GM19467 (cell line): Measurements from ENCODE around the gene LYST.

ENCODE experiments used
- ATAC-seq: cut with Tn5 transposase; IDR thresholded peaks from one replicate; pipeline ENCODE4 v1.9.1; 2021; ENCODE audit warnings: mild to moderate bottlenecking, moderate library complexity; ENCODE audit not compliant: unreplicated experiment

LYST gene

DNA sequence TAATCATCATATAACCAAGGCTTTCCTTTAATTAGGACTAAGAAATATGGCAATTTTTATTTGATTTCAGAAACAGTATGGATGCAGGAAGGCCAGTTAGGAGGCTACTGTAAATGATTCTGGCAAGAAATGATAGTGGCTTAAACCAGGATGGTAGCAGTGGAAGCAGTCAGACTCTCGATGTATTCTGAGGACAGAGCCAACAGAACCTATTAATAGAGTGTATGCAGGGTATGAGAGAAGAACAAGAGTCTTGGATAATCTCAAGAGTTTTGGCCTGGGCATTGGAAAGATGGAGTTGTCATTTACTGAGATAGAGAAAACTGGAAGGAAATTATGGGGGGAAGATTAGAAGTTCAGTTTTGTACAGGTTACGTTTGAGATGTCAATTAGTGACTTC lies 143.8 kb downstream of the LYST start:
- no peak for ATAC-seq

DNA sequence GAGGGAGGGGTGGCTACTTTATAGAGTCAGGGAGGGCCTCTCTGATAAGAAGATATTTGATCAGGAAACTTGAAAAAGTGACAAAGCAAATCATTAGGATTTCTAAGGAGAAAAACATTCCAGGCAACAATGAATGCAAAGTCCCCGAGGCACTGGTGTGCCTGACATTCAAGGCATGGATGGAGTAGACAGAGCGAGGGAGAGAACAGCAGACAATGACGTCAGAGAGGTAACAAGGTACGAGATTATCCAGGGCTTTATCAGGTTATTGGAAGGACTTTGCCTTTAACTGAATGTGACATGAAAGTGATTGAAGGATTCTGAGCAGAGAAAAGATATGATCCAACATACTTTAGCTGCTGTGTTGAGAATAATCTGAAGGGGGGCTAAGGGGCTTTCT lies 144.7 kb downstream of the LYST start:
- ATAC-seq = no peak

DNA sequence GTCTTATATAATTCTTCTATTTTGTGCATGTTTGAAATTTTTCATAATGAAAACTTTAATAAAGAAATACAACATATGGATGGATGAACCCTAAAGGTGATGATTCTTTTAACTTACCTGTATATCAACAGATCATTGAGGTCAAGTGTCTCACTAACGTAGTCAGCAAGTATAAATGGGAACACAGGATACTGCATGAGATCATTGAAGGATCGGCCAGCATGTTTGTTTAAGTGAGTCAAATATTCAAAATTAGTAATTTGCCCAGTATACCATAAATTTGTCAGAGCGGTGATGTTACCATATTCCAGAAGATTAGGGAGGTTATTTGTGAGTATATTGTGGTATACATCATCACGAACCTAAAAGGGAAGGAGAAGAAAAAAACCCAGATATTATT lies 146.2 kb downstream of the LYST start:
- ATAC-seq = no peak

DNA sequence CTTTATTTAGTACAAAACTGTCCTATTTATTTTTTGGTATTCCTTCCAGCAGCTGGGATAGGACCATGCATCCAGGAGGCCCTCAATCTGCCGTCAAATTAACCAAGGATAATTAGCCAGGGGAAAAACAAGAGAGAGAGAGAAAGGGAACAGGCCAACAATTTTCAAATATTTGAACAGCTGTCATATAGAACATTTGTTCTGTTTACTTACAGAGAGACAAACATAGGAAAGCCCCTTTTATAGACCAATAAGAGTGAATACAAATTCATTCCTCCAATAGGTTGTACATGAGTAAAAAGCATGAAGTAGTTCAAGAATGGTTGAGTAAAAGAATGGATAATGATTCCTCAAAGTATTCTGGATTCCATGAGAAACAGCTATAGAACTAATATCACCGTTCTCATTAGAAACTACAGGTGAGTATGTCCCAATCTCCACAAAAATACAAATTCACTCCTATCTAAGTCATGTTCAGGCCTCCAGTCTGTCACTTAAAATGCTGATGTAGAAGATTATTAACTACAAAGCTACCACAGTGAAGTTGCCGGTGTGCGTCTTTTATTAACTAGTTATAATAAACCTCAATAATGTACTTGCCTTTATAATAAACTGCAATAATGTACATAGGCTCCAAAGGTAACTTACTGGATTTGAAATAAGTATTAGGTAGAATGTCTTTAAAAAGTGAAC lies 152.4 kb downstream of the LYST start:
- no peak for ATAC-seq

DNA sequence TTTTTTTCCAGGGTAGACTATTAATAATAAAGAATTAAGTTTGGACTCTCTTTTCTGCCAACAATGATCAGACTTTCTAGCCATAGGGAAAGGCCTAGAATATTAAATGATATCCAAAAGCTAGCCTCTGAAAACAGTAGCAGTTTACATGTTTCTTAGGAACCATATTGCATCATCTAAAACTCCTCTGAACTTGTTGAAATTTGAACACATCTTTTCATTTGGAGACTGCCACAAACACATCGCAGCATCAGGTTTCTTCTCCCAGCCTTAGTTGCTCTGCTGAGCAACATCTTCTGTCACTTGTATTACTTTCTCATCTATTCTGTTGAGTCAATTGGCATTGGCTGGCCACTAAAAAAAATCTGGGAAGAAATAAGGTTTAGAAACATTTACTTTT lies 153.9 kb downstream of the LYST start:
- no peak for ATAC-seq

DNA sequence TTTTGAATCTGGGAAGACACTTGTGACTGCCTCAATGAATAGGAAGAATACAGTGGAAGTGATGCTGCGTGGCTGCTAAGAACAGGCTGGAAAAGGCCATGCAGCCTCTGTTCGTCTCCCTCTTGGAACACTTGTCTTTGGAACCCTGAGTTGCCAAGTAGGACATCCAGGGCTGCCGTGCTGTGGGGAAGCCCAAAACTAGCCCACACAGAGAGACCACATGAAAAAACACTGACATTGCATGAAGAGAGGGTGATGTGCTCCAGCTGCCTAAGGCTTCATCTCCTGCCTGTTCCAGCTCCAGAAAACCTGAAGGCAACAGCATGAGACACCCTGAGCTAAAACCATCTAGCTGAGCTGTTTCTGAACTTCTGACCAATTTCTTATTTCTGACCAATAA lies 156.0 kb downstream of the LYST start:
- ATAC-seq = no peak

DNA sequence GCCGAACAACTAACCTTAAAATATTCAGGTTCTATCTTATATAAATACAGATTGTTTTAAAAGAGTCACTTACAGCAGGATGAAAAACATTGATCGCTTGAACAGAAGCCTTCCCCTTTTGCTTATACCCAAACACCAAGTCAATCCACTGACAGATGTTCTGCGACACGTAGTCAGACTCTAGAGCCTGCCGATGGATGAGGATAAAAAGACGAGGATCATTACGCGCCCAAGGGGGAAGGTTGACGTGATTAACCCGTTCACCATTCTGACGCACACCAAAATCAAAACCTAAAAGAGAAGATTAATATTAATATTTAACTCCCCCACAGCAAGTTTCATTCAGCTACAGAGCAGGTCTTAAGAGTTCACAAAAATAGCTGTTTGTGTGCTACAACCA lies 157.7 kb downstream of the LYST start:
- ATAC-seq = no peak

DNA sequence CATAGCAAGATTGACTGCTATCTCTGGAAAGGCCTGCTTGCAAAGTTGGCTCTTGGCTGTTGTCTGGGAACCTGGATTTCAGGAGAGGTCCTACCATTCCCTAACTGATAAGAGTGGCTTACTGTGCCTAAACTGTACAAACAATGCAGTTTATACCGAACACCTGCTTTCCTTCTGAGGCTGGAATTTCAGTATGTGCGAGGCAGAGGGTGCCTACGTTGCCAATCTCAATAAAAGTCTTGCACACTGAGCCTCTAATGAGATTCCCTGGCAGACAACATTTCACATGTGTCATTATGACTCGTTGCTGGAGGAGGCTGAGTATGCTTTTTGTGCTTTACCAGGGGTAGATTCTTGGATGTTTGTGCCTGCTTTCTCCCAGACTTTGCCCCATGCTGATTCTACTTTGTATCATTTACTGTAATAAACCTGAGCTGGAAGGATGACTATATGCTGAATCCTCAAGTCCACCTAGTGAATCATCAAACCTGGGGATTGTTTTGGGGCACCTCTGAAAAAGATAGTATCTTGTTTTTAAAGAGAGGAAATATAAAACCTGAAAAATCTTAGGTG lies 158.2 kb downstream of the LYST start:
- ATAC-seq = no peak

DNA sequence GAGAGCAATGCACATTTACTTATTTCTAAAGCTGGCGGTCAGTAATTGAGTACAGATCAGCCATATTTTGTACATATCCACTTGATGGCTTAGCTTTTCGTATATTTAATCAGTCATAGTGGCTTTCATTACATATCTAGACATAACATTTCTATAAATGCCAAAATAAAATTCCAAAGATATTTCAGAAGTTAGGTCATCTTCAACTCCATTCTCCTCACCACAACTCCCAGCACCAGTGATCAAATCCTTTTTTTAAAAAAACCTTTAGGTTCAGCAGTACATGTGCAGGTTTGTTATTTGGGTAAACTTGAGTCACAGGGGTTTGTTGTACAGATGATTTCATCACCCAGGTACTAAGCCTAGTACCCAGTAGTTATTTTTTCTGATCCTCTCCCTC lies 163.2 kb downstream of the LYST start:
- ATAC-seq = no peak

DNA sequence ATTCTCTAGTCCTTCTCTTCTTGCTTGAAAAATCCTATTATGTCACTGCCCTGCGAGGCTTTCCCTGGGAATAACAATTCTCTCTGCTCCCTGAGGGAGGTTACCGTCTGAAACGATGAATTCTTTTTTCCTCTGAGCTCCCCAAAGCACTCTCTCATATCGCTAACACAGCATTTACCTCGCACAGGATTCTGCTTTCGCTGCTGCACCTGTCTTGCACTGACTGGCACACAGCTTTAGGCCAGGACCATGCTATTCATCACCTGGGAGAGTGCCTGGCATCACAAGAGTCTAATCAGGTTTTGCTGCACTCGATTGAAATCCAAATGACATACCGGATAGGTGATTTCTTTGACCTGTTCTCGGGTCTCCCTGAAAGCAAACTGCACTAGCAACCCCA lies 164.3 kb downstream of the LYST start:
- ATAC-seq = no peak

DNA sequence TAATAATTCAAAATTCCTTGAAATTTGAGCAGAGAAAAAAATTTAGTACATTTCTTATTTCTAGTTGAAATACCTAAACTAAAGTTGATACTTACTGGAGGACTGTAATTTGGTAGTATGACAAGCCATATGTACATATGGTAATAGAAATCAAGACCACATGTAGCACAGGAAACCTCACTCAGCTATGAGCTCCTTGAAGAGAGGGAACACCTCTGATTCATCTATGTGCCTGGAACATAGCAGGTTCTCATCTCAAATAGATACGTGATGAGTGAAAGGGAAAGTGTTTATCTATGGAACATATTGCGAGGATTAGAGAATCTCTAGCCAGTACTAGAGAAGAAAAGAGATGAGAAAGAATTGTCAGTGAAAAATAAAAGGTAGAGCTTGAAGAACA lies 169.2 kb downstream of the LYST start:
- no peak for ATAC-seq

DNA sequence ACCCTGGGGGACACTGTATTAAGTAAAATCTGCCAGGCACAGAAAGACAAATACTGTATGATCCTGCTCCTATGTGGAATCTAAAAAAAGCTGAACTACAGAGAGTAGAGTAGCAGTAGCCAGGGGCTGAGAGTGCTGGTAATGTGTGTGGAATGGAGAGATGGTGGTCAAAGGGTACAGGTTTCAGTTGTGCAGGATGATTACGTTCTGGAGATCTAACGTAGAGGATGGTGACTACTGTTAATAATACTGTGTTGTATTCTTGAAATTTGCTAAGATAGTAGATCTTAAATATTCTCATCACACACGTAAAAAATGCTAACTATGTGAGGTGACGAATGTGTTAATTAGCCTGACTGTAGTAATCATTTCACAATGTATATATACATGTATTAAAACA lies 177.3 kb downstream of the LYST start:
- ATAC-seq = no peak

DNA sequence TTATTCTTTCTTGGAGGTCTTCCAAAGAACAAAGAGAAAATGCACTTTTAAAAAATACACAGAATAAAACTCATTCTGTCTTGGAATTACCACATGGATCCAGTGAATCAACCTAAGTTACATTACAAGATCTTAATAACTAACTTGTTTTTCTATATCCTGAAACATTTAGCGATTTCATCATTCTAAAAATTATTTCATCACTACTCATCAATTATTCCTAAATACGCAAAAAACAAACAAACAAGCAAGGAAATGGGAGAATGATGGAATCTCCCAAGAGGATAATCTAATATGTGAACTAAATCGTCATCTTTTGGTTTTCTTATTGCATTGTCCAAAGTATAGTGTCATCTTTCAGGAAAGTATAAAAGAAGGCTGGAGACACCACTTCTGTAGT lies 178.6 kb downstream of the LYST start:
- ATAC-seq = no peak

DNA sequence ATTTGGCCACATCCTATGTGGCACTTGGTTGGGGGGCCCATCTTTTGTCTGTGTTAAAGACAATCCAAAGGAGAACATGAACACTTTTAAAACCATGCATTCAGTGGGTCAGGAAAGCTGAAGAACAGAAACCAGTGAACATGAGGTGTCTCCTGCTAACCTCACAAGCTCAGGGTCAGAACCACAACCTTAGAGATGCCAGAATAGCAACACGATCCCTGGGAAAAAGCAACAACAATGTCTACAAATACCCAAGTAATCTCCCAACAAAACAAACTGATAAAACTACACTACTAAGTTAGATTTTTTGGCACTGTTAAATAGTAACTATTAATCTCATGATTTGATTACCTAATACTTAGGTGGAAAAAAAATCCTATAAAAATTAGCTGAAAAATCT lies 183.1 kb downstream of the LYST start:
- no peak for ATAC-seq

DNA sequence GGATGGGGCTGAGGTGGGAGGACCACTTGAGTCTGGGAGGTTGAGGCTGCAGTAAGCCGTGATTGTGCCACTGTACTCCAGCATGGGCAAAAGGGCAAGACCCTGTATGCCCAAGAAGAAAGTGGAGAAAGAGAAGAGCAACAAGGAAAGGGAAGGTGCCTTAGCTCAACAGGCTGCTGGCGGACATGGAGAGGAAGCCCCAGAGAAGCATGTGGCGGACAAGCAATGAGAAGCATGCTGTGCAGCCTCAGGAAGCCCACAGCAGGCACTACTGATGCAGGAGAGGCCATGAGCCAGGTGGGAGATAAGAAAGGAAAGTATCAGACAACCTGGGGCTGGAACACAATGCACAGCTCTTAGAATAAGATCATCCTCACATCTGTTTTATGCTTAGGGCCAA lies 184.5 kb downstream of the LYST start:
- no peak for ATAC-seq

DNA sequence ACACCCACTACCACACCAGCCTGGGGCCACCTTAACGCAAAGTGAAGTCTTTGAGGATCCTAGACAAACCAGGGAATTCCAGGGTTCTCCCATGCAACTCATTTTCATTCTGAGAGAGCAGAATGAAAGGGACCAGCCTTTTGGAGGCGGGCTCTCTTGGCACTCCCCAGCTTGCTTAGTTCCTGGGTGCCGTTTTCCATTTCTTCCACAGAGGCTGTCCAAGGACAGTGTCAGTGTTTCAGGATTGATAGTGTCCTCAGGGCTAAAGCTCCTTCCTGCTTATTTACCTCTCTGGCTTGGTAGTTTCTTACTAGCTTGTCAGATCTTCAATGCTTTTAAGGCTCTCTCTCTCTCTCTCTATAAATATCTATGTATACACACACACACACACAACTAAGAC lies 187.1 kb downstream of the LYST start:
- ATAC-seq = no peak

DNA sequence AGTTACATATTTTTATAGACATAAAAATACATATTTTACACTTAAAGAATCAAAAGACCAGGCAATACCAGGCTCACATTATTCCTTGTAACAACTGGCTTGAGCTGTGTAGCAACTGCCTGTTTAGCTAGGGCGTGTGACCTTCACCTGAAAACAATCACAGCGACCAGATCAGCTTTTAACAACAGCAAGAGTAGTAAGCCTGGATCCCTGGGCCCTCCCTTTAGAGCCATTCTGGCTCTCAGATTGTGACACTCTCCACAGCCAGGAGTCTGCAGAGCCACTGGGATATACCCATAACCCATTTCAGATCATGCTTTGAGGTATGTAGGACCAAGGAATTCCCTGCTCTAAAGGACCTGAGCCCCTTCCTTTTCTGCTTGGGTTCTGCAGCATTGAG lies 187.7 kb downstream of the LYST start:
- no peak for ATAC-seq

DNA sequence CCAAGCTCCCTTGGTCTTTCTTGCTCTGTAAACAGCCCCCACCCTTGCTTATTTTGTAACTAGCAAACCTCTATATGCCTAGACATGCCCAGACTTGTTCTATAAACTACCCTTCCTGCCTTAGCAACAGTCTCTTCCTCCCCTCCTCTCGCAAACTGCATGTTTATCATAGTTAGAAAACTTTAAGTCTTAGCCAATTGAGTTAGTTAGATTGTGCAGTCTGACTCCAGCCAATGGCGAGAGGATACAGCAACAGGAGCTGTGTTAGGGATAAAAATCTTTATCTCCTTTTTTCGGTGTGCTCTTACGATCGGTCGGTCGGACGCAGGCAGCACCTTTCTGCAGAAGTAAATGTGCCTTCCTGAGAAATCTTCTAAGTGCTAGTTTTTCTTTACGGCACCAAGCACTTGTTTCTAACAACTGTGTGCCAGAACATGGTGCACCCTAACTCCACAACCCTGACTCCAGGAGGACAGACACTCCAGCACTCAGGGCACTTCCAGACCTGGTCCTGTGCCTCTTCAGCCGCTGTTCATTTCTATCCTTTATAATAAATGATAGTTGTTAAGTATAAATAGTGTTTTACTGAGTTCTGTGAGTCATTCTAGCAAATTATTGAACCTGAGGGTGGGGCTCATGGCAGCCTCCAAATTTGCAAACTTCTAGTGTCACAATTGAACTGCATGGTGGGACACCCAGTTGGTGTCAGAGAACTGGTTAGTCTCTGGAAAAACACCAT lies 191.4 kb downstream of the LYST start:
- no peak for ATAC-seq

DNA sequence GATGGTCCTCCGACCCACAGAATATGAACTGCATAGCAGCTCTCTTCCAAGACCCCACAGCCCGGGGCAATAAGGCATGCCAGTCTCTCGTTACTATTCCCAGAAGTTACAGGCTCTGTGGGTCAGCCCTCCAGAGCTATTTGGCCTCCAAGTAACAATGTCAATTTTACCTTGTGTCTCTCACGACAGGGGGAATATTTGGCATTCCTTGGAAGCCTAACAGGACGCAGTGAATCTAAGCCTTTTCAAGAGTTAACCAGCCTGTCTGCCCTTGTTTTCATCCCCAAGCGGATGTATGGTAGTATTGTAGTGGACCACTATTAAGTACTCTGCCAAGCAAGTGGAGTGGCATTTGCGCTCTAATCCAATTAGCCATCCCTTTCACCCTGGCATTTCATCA lies 192.7 kb downstream of the LYST start:
- no peak for ATAC-seq

DNA sequence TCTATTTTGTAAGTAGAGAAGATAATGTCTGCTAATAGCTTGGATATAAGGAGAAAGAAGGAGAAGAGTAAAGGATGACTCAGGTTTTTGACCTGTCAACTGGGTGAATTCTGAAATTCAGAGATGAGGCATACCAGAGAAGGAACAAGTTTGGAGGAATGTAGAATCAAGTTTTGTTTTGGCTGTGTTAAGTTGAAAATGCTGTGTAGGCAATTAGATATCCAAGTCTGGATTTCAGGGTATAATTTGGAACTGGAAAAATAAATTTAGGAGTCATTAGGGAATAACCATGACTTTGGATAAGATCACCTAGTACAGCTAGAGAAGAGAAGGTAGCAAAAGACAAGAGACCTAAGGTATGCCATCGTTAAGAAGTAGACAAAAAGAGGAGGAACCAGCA lies 194.7 kb downstream of the LYST start:
- no peak for ATAC-seq

DNA sequence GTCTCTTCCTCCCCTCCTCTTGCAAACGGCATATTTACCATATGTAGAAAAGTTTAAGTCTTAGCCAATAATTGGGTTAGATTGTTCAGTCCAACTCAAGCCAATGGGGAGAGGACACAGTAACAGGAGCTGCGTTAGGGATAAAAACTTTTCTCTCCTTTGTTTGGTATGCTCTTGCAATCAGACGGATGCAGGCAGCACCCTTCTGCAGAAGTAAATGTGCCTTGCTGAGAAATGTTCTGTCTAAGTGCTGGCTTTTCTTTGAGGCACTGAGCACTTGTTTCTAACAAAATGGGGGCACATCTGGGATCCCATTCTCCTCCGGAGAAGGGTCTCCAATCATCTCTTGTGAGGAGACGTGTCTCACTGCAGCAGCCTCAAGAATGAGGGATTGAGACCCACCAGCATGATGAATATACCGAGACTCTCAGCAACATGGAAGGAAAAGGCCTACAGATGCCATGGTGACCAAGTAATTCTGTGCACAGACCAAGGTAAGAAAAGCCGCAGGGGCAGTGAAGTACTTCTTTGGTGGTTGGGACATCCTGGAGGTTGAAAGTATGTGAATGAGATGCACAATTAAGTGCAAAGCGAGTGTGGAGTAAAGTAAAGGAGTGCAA lies 196.4 kb downstream of the LYST start:
- ATAC-seq = no peak

DNA sequence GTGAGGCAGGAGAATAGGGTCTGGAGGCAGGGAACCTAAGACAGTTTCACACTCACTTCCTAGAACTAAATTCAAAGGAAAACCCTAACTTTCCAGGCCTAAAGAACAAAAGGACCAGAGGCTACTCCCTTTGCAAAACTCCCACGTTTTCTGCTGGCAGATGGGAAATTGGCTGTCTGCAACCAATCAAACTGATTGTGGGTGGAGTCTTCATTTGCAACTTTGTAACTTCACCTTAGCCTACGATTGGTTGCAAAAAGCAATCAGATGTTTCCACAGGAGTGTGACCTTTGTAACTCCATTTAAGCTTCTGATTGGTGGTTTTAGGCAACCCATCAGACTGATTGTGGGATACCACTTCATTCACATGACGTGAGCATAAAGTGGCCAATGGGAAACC lies 197.4 kb downstream of the LYST start:
- ATAC-seq = no peak
